ENCODE results near the gene CATSPERB. TPM values are rescaled to one million over a fixed set of nuclear protein-coding genes. Genes with fewer than 3 reads are reported as not detected.
"Not testable (repeated sequence)": the region's sequence is repeated elsewhere in the genome, so short reads cannot be mapped to it uniquely, and the experiment has no call there.

Gene CATSPERB
- total RNA-seq, 2 donors from 2014 or later = 0.70 TPM; not detected in 1

GRCh38 chr14:91611528-91611927, 120.4 kb downstream of the CATSPERB start:
- no peak overlapping the region for H3K4me3 Mint-ChIP-seq

GRCh38 chr14:91609161-91609560, 122.7 kb downstream of the CATSPERB start:
- H3K9me3 Mint-ChIP-seq = no peaks in the 10 kb centered on the region
- peaks cover 0 to 4% of the 10 kb centered on the region in 2 donors for H3K27me3 Mint-ChIP-seq
- H3K4me3 Mint-ChIP-seq = no peak overlapping the region
- no peaks in the 10 kb centered on the region for H3K36me3 Mint-ChIP-seq
- no peak overlapping the region for H3K27ac Mint-ChIP-seq
- ATAC-seq = no peak
- no peak for DNase-seq (ENCODE audit: low spot score)
- no peaks in the 10 kb centered on the region for H3K4me1 Mint-ChIP-seq (ENCODE audit: low read depth in 2 of 2)

More at GRCh38 chr14:91611528-91611927, 120.4 kb downstream of the CATSPERB start:
- Mint-ChIP-seq H3K9me3 (no peaks in the 10 kb centered on the region), H3K27ac (no peak overlapping the region), H3K27me3 (peaks cover 0 to 2% of the 10 kb centered on the region in 2 donors), H3K4me1 (ENCODE audit: low read depth in 2 of 2) (no peaks in the 10 kb centered on the region), H3K36me3 (no peaks in the 10 kb centered on the region)
- DNase-seq (ENCODE audit: low spot score) (no peak), ATAC-seq (no peak)

GRCh38 chr14:91607322-91608047, 124.4 kb downstream of the CATSPERB start:
- Mint-ChIP-seq H3K4me3 (no peak overlapping the region), H3K4me1 (ENCODE audit: low read depth in 2 of 2) (no peaks in the 10 kb centered on the region), H3K27me3 (peaks cover 0 to 10% of the 10 kb centered on the region in 2 donors), H3K27ac (no peak overlapping the region), H3K9me3 (no peaks in the 10 kb centered on the region), H3K36me3 (no peaks in the 10 kb centered on the region)
- ATAC-seq = no peak
- no peak for DNase-seq (ENCODE audit: low spot score)

- Mint-ChIP-seq H3K4me3 (no peak overlapping the region), H3K27me3 (peaks cover 0 to 8% of the 10 kb centered on the region in 2 donors), H3K4me1 (ENCODE audit: low read depth in 2 of 2) (no peaks in the 10 kb centered on the region), H3K27ac (no peak overlapping the region), H3K9me3 (no peaks in the 10 kb centered on the region), H3K36me3 (no peaks in the 10 kb centered on the region)
- DNase-seq (ENCODE audit: low spot score) (no peak), ATAC-seq (no peak)
Observed at GRCh38 chr14:91606851-91607250, 125.0 kb downstream of the CATSPERB start.

GRCh38 chr14:91604611-91605010, 127.3 kb downstream of the CATSPERB start:
- H3K36me3 Mint-ChIP-seq; DNase-seq (ENCODE audit: low spot score); ATAC-seq; H3K4me1 Mint-ChIP-seq (ENCODE audit: low read depth in 2 of 2); H3K9me3 Mint-ChIP-seq; H3K4me3 Mint-ChIP-seq; H3K27ac Mint-ChIP-seq: not testable (repeated sequence)
- peaks cover 0 to 11% of the 10 kb centered on the region in 2 donors for H3K27me3 Mint-ChIP-seq

GRCh38 chr14:91599994-91600393, 131.9 kb downstream of the CATSPERB start:
- Mint-ChIP-seq H3K27ac (no peak overlapping the region), H3K4me1 (ENCODE audit: low read depth in 2 of 2) (no peaks in the 10 kb centered on the region), H3K27me3 (peaks cover 0 to 11% of the 10 kb centered on the region in 2 donors), H3K9me3 (no peaks in the 10 kb centered on the region), H3K36me3 (no peaks in the 10 kb centered on the region), H3K4me3 (no peak overlapping the region)
- no peak for ATAC-seq
- no peak for DNase-seq (ENCODE audit: low spot score)

- Mint-ChIP-seq H3K27ac (no peak overlapping the region), H3K4me3 (no peak overlapping the region), H3K9me3 (no peaks in the 10 kb centered on the region), H3K36me3 (no peaks in the 10 kb centered on the region), H3K27me3 (no peaks in the 10 kb centered on the region), H3K4me1 (ENCODE audit: low read depth in 2 of 2) (no peaks in the 10 kb centered on the region)
- DNase-seq (ENCODE audit: low spot score) (no peak), ATAC-seq (no peak)
Observed at GRCh38 chr14:91595736-91596135, 136.2 kb downstream of the CATSPERB start.

- not testable (repeated sequence) for H3K27ac Mint-ChIP-seq; DNase-seq (ENCODE audit: low spot score); H3K36me3 Mint-ChIP-seq; H3K4me1 Mint-ChIP-seq (ENCODE audit: low read depth in 2 of 2); H3K4me3 Mint-ChIP-seq; H3K27me3 Mint-ChIP-seq; ATAC-seq; H3K9me3 Mint-ChIP-seq
Observed at GRCh38 chr14:91593957-91594356, 137.9 kb downstream of the CATSPERB start.

GRCh38 chr14:91586410-91586809, 145.5 kb downstream of the CATSPERB start:
- no peak overlapping the region for H3K27ac Mint-ChIP-seq
- H3K27me3 Mint-ChIP-seq = peaks cover 8 to 15% of the 10 kb centered on the region in 2 donors
- H3K4me1 Mint-ChIP-seq (ENCODE audit: low read depth in 2 of 2) = no peaks in the 10 kb centered on the region
- no peak for ATAC-seq
- H3K36me3 Mint-ChIP-seq = peaks cover 18% of the 10 kb centered on the region
- DNase-seq (ENCODE audit: low spot score) = no peak
- H3K9me3 Mint-ChIP-seq = peaks cover 7% of the 10 kb centered on the region
- no peak overlapping the region for H3K4me3 Mint-ChIP-seq

- H3K4me3 Mint-ChIP-seq = no peak overlapping the region
- no peak overlapping the region for H3K27ac Mint-ChIP-seq
- peaks cover 7% of the 10 kb centered on the region for H3K9me3 Mint-ChIP-seq
- no peak for DNase-seq (ENCODE audit: low spot score)
- H3K27me3 Mint-ChIP-seq = peaks cover 8 to 18% of the 10 kb centered on the region in 2 donors
- H3K4me1 Mint-ChIP-seq (ENCODE audit: low read depth in 2 of 2) = no peaks in the 10 kb centered on the region
- peaks cover 18% of the 10 kb centered on the region for H3K36me3 Mint-ChIP-seq
- no peak for ATAC-seq
Observed at GRCh38 chr14:91585856-91586255, 146.0 kb downstream of the CATSPERB start.

GRCh38 chr14:91582761-91583160, 149.1 kb downstream of the CATSPERB start:
- no peak for DNase-seq (ENCODE audit: low spot score)
- no peak overlapping the region for H3K27ac Mint-ChIP-seq
- H3K4me1 Mint-ChIP-seq (ENCODE audit: low read depth in 2 of 2) = no peaks in the 10 kb centered on the region
- H3K36me3 Mint-ChIP-seq = peaks cover 18% of the 10 kb centered on the region
- H3K4me3 Mint-ChIP-seq = no peak overlapping the region
- H3K9me3 Mint-ChIP-seq = peaks cover 7% of the 10 kb centered on the region
- no peak for ATAC-seq
- peaks cover 8 to 24% of the 10 kb centered on the region in 2 donors for H3K27me3 Mint-ChIP-seq

GRCh38 chr14:91580876-91581577, 150.9 kb downstream of the CATSPERB start:
- DNase-seq (ENCODE audit: low spot score) (no peak), ATAC-seq (no peak)
- Mint-ChIP-seq H3K9me3 (peaks cover 7% of the 10 kb centered on the region), H3K4me3 (no peak overlapping the region), H3K27ac (no peak overlapping the region), H3K36me3 (peaks cover 11% of the 10 kb centered on the region), H3K27me3 (peaks cover 8 to 21% of the 10 kb centered on the region in 2 donors), H3K4me1 (ENCODE audit: low read depth in 2 of 2) (no peaks in the 10 kb centered on the region)

- Mint-ChIP-seq H3K4me1 (ENCODE audit: low read depth in 2 of 2) (peaks cover 14% of the 10 kb centered on the region in 2 donors), H3K27me3 (peaks cover 28 to 31% of the 10 kb centered on the region in 2 donors), H3K36me3 (no peaks in the 10 kb centered on the region), H3K27ac (no peak overlapping the region), H3K9me3 (no peaks in the 10 kb centered on the region), H3K4me3 (no peak overlapping the region)
- DNase-seq (ENCODE audit: low spot score) (no peak), ATAC-seq (no peak)
Observed at GRCh38 chr14:91577632-91578233, 154.2 kb downstream of the CATSPERB start.

Data from natural killer cell treated with Interleukin-12 subunit alpha and Interleukin-12 subunit beta and Interleukin-15 and Interleukin-18, amount 100 ng/mL, for 72 hours (primary cell).